MCF 10A (cell line): ENCODE measurements around the gene STK11. TPM values are rescaled to one million over a fixed set of nuclear protein-coding genes. Genes with fewer than 3 reads are reported as not detected.

Experiments
- BruUV-seq: library from RNA; stranded (reverse); fragments of 400-500 nt; replicated peaks from 2 replicates; lab custom pipeline; 2021; lab: Mats Ljungman, UMichigan
- CTCF ChIA-PET: fragments of 300-600 bp; sonication (Branson Sonifier 250); formaldehyde crosslinking; extraction: SDS; loops from one replicate; lab custom pipeline; 2021; ENCODE audit warnings: antibody characterized with exemption, inconsistent platforms; lab: Yijun Ruan, JAX
- POLR2A ChIA-PET: fragments of 300-600, 350-650 bp; sonication (Branson Sonifier 250); formaldehyde crosslinking; extraction: SDS; loops from one replicate; lab custom pipeline; 2020; ENCODE audit warnings: antibody characterized with exemption, inconsistent platforms; lab: Yijun Ruan, JAX
- DNase-seq: peaks from one replicate; pipeline ENCODE4 v3.0.0-alpha.2; 2018; ENCODE audit not compliant: unreplicated experiment
- H3K27ac Mint-ChIP-seq: one replicate; pipeline ENCODE4 v1.8.0; 2022; ENCODE audit warnings: mild to moderate bottlenecking, low read depth, mixed read lengths; ENCODE audit not compliant: unreplicated experiment
- H3K27me3 Mint-ChIP-seq: one replicate; pipeline ENCODE4 v1.8.0; 2022; ENCODE audit warnings: mixed read lengths; ENCODE audit not compliant: insufficient read depth, unreplicated experiment
- H3K36me3 Mint-ChIP-seq: one replicate; pipeline ENCODE4 v1.8.0; 2022; ENCODE audit warnings: mild to moderate bottlenecking, moderate library complexity, mixed read lengths; ENCODE audit not compliant: insufficient read depth, unreplicated experiment
- H3K4me1 Mint-ChIP-seq: one replicate; pipeline ENCODE4 v1.8.0; 2022; ENCODE audit warnings: mixed read lengths; ENCODE audit not compliant: insufficient read depth, unreplicated experiment
- H3K4me3 Mint-ChIP-seq: one replicate; pipeline ENCODE4 v1.8.0; 2022; ENCODE audit warnings: mild to moderate bottlenecking, moderate library complexity, mixed read lengths; ENCODE audit not compliant: unreplicated experiment
- H3K9me3 Mint-ChIP-seq: one replicate; pipeline ENCODE4 v1.8.0; 2022; ENCODE audit warnings: mixed read lengths; ENCODE audit not compliant: unreplicated experiment
- intact Hi-C: fragments of 100-400 bp; cut with micrococcal nuclease; formaldehyde crosslinking; loops from 2 replicates; pipeline ENCODE4 v1.14.1; 2022
- total RNA-seq: library from RNA; stranded (reverse); gene quantifications from 2 replicates; pipeline ENCODE4 v1.2.3, GENCODE V29; 2022
- TF ChIP-seq, protein P1 (sequence below): fragments of 200-600 bp; IDR thresholded peaks from one replicate; pipeline ENCODE4 v1.8.0; 2022; ENCODE audit warnings: antibody characterized with exemption, mild to moderate bottlenecking; ENCODE audit not compliant: unreplicated experiment

STK11 gene
- total RNA-seq, 1 experiment from 2014 or later: 65.6 TPM

DNA sequence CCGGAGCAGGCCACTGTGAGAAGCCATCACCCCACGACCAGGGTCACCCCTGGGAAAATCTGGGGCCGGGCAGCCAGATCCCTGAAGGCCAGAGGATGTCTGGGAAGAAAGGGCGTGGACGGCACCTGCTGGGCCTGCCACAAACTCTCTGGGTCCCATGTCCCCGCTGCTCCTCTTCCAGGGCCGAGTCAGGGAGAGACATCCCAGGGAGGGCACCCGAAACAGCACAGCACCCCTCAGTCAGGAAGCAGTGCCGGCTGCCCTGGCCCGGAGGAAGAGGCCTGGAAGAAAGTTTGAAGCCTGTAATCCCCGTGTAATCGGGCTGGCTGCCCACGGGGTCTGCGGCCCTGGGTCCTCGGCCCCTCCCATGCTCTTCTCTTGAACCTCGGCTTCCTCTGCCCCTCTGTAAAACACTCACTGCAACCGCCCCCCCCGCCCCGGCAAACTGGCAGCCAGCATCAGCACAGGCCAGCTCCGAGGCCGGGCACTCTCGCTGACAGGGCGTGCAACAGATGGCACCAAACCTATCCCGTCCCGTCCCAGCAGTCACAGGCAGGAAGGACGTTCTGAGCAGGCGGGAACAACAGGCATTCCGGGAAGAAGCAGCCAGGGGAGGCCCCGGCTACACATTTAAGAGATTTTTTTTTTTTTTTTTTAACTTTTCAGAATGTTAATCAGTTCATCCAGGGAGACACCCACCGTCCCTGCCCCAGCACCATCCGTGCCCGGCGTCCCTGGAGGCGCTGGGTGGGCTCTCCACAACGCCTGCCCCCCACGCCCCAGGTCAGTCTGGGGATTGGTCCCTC is 33.0 kb upstream of the STK11 start:
- intact Hi-C loops: no loop called here
- peaks cover 28% of the 10 kb centered on the region for H3K4me1 Mint-ChIP-seq
- H3K9me3 Mint-ChIP-seq: no peaks in the 10 kb centered on the region
- TSS peak; percentile 1 for BruUV-seq
- DNase-seq: peak; percentile 83
- ChIA-PET CTCF (no interaction called here), POLR2A (interaction anchor here (0.6 to 1.5 kb wide), 9 partner anchors 8 to 151 kb away, joined by 3 to 5 read pairs (median 4); partner anchors contain the start of genes ABCA7, GPX4 and RNU6-2)
- H3K36me3 Mint-ChIP-seq: peaks cover 16% of the 10 kb centered on the region
- no peaks in the 10 kb centered on the region for H3K27me3 Mint-ChIP-seq
- peak overlapping the region; percentile 95 for H3K27ac Mint-ChIP-seq
- TF ChIP-seq, protein P1, sequence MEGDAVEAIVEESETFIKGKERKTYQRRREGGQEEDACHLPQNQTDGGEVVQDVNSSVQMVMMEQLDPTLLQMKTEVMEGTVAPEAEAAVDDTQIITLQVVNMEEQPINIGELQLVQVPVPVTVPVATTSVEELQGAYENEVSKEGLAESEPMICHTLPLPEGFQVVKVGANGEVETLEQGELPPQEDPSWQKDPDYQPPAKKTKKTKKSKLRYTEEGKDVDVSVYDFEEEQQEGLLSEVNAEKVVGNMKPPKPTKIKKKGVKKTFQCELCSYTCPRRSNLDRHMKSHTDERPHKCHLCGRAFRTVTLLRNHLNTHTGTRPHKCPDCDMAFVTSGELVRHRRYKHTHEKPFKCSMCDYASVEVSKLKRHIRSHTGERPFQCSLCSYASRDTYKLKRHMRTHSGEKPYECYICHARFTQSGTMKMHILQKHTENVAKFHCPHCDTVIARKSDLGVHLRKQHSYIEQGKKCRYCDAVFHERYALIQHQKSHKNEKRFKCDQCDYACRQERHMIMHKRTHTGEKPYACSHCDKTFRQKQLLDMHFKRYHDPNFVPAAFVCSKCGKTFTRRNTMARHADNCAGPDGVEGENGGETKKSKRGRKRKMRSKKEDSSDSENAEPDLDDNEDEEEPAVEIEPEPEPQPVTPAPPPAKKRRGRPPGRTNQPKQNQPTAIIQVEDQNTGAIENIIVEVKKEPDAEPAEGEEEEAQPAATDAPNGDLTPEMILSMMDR: no peak
- H3K4me3 Mint-ChIP-seq: peak overlapping the region; percentile 75

DNA sequence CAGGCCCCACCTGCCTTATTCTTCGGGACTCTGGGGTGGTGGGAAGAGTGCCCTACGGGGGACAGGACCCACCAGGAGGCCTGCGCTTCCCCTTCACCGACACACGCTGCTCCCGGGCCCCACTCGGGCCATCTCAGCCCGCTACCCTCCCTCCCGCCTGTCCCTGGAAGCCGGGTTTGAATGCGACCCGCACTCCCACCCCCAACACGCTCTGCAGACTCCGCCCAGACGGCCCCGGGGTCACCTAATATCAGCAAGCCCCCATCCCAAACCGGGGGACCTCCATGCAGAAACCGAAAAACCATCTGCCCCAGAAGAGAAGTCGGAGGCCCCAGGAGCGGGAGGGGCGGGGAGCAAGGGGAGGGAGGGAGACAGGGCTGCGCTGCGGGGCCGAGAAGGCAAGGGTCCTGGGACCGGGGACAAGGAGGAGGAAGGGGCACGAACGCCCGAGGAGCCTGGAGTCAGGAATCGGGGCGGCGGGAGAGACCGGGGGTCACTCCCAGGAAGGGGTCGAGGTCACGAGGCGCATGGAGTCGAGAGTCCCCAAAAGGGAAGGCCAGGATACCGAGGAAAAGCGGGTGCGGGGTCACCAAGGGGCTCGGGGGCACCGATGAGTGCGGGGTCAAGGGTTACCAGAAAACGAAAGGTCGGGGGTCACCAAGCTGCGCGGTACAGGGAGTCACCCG is 32.3 kb upstream of the STK11 start:
- TF ChIP-seq, protein P1: no peak
- CTCF ChIA-PET: interaction anchor here (0.6 kb wide), 1 partner anchor 27 kb away, joined by 4 read pairs; no protein-coding TSS in a partner anchor
- intact Hi-C loops: no loop called here

DNA sequence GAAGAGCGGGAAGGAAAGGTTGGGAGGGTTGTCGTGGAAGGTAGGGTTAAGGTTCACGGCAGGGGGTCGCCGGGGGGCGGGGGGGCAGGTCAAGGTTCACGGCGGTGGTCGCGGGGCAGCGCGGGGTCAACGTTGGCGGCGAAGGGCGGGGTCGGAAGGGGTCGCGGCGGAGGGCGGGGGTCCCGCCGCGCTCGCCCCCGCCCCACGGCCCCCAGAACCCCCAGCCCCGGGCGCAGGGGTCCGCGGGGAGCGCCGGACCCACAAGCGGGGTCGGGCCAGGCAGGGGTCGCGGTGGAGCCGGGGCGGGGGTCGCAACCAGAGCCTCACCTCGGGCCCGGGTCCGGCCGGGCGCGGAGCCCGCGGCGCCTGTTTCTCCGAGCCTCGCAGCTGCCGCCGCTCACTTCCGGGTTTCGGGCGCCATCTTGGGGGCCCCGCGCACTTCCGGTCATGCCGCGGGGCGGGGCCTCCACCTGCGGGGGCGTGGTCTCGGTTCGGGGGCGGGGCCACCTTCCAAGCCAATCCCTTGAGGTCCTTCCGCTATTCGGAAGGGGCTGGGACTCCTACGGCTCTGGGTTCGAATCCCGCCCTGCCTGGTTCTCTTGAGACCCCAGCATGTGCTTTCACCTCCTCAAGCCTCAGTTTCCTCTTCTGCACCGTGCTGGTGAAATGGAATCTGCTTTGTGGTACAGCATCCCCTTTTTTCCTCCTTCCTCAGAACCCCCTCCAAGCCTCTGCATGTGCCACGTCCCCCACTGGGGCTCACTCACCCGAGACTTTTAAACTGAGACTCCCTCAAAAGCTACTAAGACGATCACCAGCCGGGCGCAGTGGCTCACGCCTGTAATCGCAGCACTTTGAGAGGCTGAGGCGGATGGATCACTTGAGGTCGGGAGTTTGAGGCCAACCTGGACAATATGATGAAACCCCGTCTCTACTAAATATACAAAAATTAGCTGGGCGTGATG is 31.5 kb upstream of the STK11 start, which contains the start of gene SBNO2:
Gene SBNO2, minus strand, starts transcription at position 424 of the 965 bp plus-strand sequence. CDS start 19,992 bp downstream, outside the sequence.
- TF ChIP-seq, protein P1: no peak
- intact Hi-C loops: no loop called here
- POLR2A ChIA-PET: interaction anchor here (0.6 to 1.8 kb wide), 9 partner anchors 10 to 148 kb away, joined by 3 to 7 read pairs (median 3); partner anchors contain the start of genes CIRBP and CNN2
- no TSS peak for BruUV-seq
- no peaks in the 10 kb centered on the region for H3K9me3 Mint-ChIP-seq
- CTCF ChIA-PET: interaction anchor here (0.6 to 1.4 kb wide), 2 partner anchors 13 to 26 kb away, joined by 4 read pairs; no protein-coding TSS in a partner anchor
- DNase-seq: peak; percentile 87
- H3K27me3 Mint-ChIP-seq: no peaks in the 10 kb centered on the region
- peaks cover 32% of the 10 kb centered on the region for H3K4me1 Mint-ChIP-seq
- H3K27ac Mint-ChIP-seq: peak within 1 kb of the TSS; percentile 95
- peaks cover 13% of the 10 kb centered on the region for H3K36me3 Mint-ChIP-seq
- H3K4me3 Mint-ChIP-seq: peak within 1 kb of the TSS; percentile 75

More for the DNA sequence above, 32.3 kb upstream of the STK11 start:
- peaks cover 13% of the 10 kb centered on the region for H3K36me3 Mint-ChIP-seq
- H3K27ac Mint-ChIP-seq: peak overlapping the region; percentile 95
- POLR2A ChIA-PET: interaction anchor here (0.6 to 1.8 kb wide), 7 partner anchors 7 to 152 kb away, joined by 3 to 7 read pairs (median 3); partner anchors contain the start of genes CNN2 and RNU6-2
- BruUV-seq: no TSS peak
- peak overlapping the region; percentile 75 for H3K4me3 Mint-ChIP-seq
- peaks cover 32% of the 10 kb centered on the region for H3K4me1 Mint-ChIP-seq
- no peak for DNase-seq
- H3K27me3 Mint-ChIP-seq: no peaks in the 10 kb centered on the region
- no peaks in the 10 kb centered on the region for H3K9me3 Mint-ChIP-seq
